Activated CD8-positive, alpha-beta memory T cell treated with anti-CD3 and anti-CD28 coated beads for 36 hours (primary cell): Measurements from ENCODE around the gene MCM8. TPM values are rescaled to one million over a fixed set of nuclear protein-coding genes. Genes with fewer than 3 reads are reported as not detected.

ENCODE experiments used
- CTCF ChIA-PET: fragments of 350-600 bp; sonication (Branson Sonifier 250); formaldehyde crosslinking; loops from one replicate; lab custom pipeline; 2021; ENCODE audit warnings: antibody characterized with exemption; lab: Charles Lee
- POLR2A ChIA-PET: fragments of 350-600 bp; sonication (Branson Sonifier 250); formaldehyde crosslinking; loops from one replicate; lab custom pipeline; 2021; ENCODE audit warnings: antibody characterized with exemption; lab: Charles Lee
- total RNA-seq, 2 experiments: library from RNA; stranded (reverse); gene quantifications; one replicate each; pipeline ENCODE4 v1.2.3, GENCODE V29; 2021

Gene MCM8
- total RNA-seq, 2 experiments from 2014 or later, result 34.6 to 37.0 TPM

DNA sequence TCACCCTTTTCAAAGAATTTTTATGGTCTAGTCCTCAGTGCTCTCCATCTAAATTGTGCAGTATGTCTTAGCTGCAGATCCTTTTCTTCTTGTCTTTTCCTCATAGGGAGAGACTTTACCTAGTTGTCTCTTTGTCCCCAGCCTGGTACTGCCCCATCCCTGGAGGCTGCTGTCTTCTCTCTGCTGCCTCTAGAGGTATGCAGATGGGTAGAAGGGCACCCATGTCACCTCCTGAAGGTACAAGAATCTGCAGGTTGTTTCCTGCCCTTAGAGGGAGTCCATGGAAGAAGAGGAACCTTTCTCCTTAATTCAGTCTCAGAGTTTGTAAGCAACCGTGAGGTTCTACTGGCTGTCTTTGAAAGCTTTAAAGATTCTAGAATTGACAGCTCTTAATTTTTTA lies 39.1 kb downstream of the MCM8 start:
- CTCF ChIA-PET, result interaction anchor here (0.6 kb wide), 1 partner anchor 11 kb away, joined by 3 read pairs; no protein-coding TSS in a partner anchor
- POLR2A ChIA-PET, result no interaction called here

DNA sequence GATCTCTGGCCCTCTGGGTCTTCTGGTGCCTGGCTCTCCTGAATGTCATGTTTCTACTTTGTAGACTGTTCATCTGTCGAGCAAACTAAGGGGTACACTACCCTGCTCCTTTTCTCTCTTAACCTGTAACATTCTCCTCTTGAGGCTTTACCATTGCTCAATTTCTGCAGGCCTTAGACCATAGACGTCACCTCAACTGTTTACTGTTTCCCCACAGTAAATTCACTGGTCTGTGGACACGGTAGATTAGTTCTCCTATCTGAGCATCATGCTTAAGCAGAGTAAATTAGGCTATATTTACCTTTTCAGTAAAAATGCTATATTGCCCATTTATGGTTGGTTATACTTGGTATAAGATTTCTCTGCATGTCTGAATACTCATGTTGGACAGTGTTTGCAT lies 40.5 kb downstream of the MCM8 start:
- ChIA-PET POLR2A (no interaction called here), CTCF (no interaction called here)

DNA sequence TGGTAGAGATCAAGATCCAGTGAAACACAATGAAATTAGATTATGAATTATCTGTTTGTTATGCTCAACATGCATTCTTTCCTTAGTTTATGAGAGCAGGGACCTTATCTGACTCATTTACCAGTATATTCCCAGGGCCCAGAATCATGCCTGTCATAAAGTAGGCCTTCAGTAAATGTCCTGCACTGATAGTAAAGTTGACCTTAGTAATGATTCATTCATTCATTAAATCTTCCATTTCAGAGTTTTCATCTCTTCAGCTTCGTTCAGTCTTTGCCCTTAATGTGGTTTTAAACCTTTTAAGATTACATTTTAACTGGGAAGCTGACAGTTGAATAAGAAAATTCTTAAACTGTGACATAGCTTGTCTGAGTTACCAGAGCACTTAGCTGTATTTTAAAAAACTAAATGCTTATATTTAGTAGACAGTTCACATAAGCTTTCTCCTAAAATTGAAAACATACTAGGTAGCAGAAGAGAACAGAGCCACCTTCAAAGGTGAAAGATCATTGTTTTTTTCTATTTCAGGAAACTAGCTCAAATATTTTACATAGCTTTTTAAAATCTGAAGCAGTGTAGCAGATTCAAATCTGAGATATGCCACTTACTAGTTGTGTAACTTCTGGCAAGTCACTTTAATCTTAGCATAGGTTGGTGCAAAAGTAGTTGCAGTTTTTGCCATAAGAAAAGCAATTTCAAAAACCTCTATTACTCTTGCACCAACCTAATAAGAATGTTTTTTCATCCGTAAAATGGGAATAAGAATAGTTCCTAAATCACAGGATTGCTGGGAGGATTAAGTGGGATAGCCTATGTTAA lies 41.4 kb downstream of the MCM8 start:
- POLR2A ChIA-PET, result no interaction called here
- CTCF ChIA-PET, result no interaction called here

DNA sequence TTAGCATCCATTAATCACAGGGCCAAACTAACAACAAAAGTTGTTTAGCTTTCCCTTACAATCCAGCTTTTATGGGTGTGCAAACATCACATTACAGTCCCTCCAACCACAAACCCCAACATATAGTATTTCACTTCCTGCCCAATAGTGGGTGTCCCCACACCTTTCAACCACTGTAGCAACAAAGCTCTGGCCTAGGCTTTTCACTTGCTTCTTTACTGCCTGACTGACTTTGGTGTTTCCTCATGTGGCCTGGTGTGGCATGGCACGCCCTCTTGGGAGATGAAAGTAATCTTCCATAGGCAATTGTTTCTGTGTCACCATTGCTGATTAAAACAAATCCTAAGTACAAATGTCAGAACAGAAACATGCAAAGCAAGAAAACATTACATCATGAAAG lies 46.3 kb downstream of the MCM8 start:
- CTCF ChIA-PET, result interaction anchor here (0.7 to 1.6 kb wide), 6 partner anchors 8 to 1974 kb away, joined by 3 to 5 read pairs (median 3); partner anchors contain the start of genes MCM8 and TRMT6
- POLR2A ChIA-PET, result interaction anchor here (0.7 to 0.9 kb wide), 3 partner anchors 12 to 462 kb away, joined by 3 to 5 read pairs (median 4); no protein-coding TSS in a partner anchor

DNA sequence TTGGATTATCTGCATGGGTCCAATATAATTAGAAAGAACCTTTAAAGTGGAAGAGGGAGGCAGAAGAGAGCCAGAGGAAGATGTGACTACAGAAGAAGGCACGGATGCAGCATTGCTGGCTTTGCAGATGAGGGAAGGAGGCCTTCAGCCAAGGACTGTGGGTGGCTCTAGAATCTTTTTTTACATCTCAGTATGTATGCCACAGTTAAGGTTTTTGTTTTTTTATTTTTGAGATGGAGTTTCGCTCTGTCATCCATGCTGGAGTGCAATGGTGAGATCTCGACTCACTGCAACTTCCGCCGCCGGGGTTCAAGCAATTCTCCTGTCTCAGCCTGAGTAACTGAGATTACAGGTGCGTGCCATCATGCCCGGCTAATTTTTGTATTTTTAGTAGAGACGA lies 49.3 kb downstream of the MCM8 start:
- CTCF ChIA-PET, result no interaction called here
- POLR2A ChIA-PET, result no interaction called here

DNA sequence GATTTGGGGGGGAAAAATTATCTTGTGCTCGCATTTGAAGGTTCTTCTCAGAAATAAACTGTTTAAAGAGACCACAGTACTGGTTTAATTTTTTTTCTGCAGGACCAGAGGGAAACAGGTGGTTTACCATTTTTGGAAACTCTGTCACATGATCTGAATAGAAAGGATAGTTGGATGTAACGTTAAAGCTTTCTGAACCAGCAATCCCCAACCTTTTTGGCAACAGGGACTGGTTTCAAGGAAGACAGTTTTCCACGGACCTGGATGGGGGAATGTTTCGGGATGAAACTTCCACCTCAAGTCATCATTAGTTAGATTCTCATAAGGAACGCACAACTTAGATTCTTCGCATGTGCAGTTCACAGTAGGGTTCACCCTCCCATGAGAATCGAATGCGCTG lies 50.4 kb downstream of the MCM8 start:
- ChIA-PET POLR2A (interaction anchor here (1.0 kb wide), 1 partner anchor 40 kb away, joined by 3 read pairs; no protein-coding TSS in a partner anchor), CTCF (interaction anchor here (1.1 kb wide), 1 partner anchor 11 kb away, joined by 3 read pairs; no protein-coding TSS in a partner anchor)

DNA sequence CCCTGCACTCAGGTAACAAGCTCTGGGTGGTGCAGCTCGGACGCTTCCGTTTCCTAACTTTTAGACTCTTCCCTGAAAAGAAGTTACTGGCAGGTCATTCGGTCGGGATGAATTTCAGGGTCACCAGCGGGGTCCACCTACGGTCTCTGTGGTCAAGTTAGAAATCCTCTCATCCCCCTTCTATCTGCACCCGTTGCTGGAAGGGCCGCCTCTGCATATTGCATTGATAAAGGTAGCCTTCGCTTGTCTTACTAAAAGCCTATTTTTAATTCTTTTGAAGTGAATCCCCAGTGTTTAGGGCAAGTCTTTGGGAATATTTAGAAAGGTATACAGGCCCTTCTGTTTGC lies 56.1 kb downstream of the MCM8 start:
- CTCF ChIA-PET, result interaction anchor here (0.9 kb wide), 1 partner anchor 218 kb away, joined by 5 read pairs; no protein-coding TSS in a partner anchor

DNA sequence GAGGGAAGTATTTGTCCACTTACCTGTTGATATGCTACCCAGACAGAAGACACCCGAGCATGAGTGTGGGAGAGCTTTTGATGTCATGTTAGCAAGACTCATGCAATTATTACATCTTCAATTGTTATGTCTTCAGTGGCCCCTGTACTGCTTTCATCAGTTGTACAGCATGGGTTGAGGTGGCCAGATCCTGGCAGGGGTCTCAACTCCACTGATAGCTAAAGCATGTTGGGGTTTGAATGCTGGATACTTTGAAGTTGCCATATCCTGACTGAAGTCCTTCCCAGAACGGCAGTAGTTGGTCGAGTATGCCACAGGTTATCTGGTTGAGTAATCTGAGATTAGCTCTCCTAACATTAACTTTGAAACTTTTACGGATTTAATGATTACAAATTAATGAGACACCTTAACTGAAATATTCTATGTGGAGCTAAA lies 56.7 kb downstream of the MCM8 start:
- POLR2A ChIA-PET, result interaction anchor here (1.1 kb wide), 1 partner anchor 164 kb away, joined by 3 read pairs; no protein-coding TSS in a partner anchor

More for the DNA sequence above, 56.1 kb downstream of the MCM8 start:
- POLR2A ChIA-PET, result interaction anchor here (1.1 kb wide), 1 partner anchor 164 kb away, joined by 3 read pairs; no protein-coding TSS in a partner anchor

DNA sequence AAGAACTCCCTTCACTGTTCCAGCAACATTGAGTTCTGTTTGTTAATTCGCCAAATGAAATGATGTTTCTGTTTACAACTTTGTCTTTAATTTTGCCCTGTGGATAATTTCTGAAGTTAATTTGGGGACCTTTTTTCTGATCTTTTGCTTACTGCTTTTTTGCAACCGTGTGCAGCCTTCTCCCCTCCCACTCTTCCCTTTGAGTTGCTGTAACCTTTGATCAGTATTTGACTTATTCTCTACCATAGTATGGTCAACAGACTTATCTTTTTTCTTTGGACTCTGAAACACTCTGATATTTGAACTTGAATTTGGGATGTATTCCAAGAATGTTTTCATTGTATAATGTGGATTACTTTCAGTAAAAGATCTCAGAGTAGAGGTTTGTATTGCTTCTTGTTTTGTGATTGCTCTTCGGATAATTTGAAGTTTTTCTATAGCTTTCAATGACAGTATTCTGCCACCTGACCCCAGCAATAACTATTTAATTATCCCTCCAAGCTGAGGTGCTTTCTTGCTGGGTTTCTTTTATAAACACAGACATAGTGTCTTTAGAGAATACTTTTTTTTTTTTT lies 57.2 kb downstream of the MCM8 start:
- POLR2A ChIA-PET, result interaction anchor here (1.1 kb wide), 1 partner anchor 165 kb away, joined by 3 read pairs; no protein-coding TSS in a partner anchor

More for the DNA sequence above, 56.7 kb downstream of the MCM8 start:
- CTCF ChIA-PET, result interaction anchor here (0.9 to 2.0 kb wide), 2 partner anchors 10 to 218 kb away, joined by 5 read pairs; no protein-coding TSS in a partner anchor

DNA sequence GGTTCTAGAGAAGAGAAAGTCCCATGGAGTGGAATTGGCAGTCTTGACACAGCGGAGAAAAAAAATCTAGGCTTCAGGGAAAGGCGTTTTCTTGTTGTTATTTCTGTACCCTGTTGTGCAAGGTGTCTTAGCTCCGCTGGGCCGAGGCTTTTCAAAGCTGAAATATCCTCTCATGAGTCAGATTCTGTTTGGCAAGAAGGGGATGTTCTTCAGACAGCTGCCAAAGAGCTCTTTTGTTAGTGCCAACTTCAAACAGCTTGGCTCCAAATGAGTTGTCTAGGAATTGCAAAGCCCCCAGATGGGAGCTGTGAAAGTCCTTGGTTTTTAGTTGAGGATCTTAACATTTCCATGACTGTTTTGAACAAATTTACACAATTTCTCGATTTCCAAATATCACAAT lies 57.8 kb downstream of the MCM8 start:
- POLR2A ChIA-PET, result no interaction called here
- CTCF ChIA-PET, result interaction anchor here (2.0 kb wide), 1 partner anchor 11 kb away, joined by 5 read pairs; no protein-coding TSS in a partner anchor

More for the DNA sequence above, 57.2 kb downstream of the MCM8 start:
- CTCF ChIA-PET, result interaction anchor here (0.9 to 2.0 kb wide), 2 partner anchors 11 to 219 kb away, joined by 5 read pairs; no protein-coding TSS in a partner anchor

DNA sequence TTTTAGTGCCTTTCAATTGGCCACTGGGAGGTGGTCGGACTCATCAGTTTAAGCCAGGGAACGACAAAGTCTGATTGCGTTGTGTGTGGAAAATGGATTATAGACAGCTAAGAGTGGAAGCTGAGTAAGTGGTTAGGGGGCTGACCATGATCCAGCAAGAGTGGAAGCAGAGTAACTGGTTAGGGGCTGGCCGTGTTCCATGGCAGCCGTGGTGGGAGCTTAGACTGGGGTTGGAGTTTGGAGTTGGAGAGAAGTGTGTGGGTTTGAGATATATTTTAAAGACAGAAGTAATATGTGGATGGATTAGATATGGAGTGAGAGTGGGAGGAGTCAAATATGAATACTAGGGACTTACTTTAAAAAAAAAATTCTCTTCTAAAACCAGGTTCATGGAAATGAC lies 61.7 kb downstream of the MCM8 start:
- POLR2A ChIA-PET, result no interaction called here
- CTCF ChIA-PET, result no interaction called here

DNA sequence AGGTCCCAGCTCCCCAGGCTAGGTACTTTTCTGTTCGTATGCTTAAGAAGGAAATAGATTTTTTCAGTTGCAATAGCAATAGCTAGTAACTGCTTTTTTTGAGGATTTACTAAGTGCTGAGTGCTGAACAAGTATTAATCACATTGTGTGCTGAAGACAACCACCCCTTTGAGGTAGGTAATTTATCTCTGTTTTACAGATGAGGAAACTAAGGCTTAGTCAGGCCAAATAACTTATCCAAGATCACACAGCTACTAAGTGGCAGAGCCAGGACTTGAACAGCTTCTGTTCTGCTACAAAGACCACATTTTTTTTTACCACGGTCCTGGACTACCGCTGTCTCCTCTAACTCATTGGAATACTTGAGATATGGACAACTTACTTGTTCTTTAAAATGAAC lies 63.6 kb downstream of the MCM8 start:
- POLR2A ChIA-PET, result no interaction called here
- CTCF ChIA-PET, result no interaction called here

DNA sequence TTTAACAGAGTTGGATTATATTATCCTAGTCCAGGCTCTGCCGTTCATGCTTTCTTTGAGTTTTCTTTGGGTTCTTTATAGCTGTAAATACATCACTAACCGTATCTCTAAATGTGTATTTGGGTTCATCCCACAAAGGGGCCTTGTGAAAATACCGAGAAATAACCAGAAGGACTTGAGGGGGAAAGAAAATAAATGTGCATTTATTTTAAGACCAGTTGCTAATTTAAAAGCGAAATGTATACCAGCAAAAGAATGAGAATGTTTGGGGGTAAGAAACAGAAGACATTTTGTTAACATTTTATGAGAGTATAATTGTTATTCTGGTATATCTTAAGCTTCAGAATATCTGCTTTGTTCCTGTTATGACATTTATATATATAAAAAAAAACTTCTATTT lies 64.5 kb downstream of the MCM8 start:
- ChIA-PET CTCF (no interaction called here), POLR2A (no interaction called here)

DNA sequence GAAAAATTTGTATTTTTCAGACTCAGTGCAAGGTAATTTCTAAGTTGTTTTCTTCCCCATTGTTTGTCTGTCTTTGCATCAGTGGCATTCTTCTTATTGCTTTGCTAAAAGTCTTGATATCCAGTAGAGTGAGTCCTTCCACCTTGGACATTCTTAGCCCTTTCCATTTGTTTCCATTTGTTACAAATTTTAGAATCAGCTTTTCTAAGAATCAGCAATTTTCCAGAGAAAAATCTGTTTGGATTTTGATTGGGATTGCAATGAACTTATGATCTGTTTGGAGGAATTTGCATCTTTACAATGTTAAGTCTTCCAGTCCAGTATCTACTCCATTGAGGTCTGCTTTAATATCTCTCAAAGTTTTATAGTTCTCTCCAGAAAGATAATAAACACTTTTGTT lies 67.0 kb downstream of the MCM8 start:
- ChIA-PET CTCF (interaction anchor here (0.6 kb wide), 1 partner anchor 716 kb away, joined by 3 read pairs; no protein-coding TSS in a partner anchor), POLR2A (no interaction called here)

DNA sequence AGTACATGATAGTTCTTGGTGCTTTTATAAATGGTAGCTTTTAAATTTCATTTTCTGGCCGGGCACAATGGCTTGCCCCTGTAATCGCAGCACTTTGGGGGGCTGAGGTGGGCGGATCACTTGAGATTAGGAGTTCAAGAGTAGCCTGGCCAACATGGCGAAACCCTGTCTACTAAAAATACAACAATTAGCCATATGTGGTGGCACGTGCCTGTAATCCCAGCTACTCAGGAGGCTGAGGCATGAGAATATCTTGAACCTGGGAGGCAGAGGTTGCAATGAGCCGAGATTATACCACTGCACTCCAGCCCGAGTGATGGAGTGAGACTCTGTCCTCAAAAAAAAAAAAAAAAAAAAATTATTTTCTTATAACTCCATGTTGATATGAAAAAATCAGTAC lies 67.4 kb downstream of the MCM8 start:
- ChIA-PET CTCF (interaction anchor here (0.6 kb wide), 1 partner anchor 716 kb away, joined by 3 read pairs; no protein-coding TSS in a partner anchor), POLR2A (no interaction called here)

DNA sequence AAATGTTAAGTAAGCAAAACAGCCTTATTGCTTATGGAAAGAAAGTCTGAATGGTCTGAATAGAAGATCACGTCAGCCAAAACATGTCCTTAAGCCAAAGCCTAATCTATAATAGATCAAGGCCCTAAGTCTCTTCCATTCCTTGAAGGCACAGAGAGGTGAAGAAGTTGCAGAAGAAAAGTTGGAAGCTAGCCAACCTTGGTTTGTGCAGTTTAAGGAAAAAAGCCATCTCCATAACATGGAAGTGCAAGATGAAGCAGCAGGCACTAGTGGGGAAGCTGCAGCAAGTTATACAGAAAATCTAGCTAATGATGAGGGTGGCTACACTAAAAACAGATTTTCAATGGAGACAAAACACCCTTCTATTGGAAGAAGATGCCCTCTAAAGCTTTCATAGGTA lies 74.3 kb downstream of the MCM8 start:
- CTCF ChIA-PET, result no interaction called here
- POLR2A ChIA-PET, result no interaction called here

DNA sequence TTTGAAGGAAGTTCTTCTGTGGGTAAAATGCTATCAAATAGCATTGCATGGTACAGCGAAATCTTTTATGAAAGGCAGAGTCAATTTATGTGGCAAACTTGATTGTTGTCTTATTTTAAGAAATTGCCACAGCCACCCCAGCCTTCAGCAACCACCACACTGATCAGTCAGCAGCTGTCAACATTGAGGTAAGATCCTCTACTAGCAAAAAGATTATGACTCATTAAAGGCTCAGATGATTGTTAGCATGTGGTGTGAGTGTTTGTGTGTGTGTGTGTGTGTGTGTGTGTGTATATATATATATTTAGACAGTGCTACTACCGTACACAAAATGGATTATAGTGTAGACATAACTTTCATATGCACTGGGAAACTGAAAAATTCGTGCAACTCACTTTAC lies 75.6 kb downstream of the MCM8 start:
- ChIA-PET CTCF (no interaction called here), POLR2A (no interaction called here)

DNA sequence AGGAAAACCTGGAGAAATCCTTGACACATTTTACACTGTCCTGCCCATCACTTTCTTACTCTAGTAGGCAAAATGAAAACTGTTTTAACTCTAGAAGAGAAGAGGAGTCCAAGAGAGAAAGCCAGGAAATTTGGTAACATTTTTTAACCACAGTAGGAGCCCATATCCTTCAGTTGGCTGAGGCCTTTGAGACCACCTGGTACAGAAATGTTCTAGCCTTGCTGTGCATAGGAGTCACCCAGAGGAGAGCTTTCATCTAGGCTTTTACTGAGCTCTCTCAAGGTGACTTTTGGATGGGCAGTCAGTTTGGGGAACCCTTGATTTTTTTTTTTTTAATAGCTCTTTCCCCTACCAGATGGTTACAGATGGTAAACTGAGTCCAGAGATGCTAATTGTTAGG lies 78.4 kb downstream of the MCM8 start:
- ChIA-PET CTCF (interaction anchor here (0.7 kb wide), 1 partner anchor 1029 kb away, joined by 3 read pairs; no protein-coding TSS in a partner anchor), POLR2A (no interaction called here)

DNA sequence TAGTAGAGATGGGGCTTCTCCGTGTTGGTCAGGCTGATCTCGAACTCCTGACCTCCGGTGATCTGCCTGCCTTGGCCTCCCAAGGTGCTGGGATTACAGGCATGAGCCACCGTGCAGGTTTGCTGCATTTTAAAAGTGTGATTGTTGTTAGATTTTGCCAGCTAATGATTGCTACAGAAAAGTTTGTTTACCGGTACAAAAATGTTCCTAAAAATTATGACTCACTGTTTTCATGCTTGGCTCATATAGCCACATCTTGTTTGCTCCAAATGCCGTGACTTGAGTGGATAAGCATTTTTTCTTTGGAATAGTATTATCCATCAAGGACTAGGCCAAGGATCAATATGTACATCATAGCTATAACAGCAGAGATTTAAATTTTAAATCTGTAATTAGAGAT lies 79.1 kb downstream of the MCM8 start:
- POLR2A ChIA-PET, result no interaction called here
- CTCF ChIA-PET, result no interaction called here
